ENCODE data around the gene PATL1.

The PATL1 gene

DNA sequence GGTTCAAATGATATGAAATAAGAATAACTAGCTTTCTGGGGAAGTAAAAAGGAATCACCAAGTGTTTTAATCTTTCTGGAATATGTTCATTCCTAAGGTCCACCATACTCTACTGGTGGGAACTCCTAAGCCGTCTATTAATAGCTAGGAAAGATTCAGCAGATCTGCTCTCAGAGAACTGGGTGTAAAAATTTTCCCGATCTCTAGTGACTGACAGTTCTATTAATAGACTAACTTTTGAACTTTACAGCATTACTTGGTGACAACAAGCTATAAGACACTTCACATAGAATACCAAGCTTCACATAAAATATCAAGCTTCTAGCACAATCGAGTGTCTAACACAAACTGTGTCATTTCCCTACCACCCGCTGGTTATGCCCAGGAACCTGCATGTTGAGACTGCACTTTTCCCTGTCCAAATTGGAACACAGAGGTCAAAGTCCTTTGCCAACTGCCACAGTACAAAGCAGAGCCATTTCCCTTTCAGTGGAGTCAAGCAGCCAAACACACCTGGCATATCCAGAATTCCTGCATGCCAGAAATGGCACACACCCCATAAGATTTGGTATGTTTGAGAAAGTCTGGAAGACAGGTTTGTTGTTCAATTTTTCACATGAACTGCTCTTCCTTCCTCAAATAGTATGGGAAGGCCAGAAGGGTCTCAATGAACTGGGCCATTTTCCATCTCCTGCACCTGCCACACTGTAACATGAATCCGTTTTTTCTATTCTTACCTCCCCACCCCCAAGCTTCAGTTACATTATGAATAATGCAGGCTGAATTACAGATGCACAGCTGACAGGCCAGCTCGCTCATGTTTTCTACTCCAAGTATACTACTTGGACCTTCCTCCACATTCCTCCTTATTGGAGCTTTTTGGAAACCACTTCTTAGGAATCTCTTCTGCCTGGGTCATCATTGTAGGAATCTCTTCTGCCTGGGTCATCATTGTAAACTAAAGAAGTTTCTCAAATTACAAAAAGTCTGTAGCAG, 57.0 kb downstream of the PATL1 start:
- H3K4me3 ChIP-seq (replicated peaks; ENCODE audit: insufficient read depth, low read length): no peak overlapping the region
- TF ChIP-seq POLR2AphosphoS5 (IDR thresholded peaks at IDR 0.05; ENCODE audit: low read depth) (no peak), SPI1 (IDR thresholded peaks at IDR 0.05; ENCODE audit: borderline replicate concordance, low read depth) (no peak), GABPA (IDR thresholded peaks at IDR 0.05; ENCODE audit: low read depth) (no peak)
- TF ChIP-seq, protein P1, sequence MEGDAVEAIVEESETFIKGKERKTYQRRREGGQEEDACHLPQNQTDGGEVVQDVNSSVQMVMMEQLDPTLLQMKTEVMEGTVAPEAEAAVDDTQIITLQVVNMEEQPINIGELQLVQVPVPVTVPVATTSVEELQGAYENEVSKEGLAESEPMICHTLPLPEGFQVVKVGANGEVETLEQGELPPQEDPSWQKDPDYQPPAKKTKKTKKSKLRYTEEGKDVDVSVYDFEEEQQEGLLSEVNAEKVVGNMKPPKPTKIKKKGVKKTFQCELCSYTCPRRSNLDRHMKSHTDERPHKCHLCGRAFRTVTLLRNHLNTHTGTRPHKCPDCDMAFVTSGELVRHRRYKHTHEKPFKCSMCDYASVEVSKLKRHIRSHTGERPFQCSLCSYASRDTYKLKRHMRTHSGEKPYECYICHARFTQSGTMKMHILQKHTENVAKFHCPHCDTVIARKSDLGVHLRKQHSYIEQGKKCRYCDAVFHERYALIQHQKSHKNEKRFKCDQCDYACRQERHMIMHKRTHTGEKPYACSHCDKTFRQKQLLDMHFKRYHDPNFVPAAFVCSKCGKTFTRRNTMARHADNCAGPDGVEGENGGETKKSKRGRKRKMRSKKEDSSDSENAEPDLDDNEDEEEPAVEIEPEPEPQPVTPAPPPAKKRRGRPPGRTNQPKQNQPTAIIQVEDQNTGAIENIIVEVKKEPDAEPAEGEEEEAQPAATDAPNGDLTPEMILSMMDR (IDR thresholded peaks at IDR 0.05; ENCODE audit: insufficient read depth, low read length): no peak
- TF ChIP-seq, protein P2, sequence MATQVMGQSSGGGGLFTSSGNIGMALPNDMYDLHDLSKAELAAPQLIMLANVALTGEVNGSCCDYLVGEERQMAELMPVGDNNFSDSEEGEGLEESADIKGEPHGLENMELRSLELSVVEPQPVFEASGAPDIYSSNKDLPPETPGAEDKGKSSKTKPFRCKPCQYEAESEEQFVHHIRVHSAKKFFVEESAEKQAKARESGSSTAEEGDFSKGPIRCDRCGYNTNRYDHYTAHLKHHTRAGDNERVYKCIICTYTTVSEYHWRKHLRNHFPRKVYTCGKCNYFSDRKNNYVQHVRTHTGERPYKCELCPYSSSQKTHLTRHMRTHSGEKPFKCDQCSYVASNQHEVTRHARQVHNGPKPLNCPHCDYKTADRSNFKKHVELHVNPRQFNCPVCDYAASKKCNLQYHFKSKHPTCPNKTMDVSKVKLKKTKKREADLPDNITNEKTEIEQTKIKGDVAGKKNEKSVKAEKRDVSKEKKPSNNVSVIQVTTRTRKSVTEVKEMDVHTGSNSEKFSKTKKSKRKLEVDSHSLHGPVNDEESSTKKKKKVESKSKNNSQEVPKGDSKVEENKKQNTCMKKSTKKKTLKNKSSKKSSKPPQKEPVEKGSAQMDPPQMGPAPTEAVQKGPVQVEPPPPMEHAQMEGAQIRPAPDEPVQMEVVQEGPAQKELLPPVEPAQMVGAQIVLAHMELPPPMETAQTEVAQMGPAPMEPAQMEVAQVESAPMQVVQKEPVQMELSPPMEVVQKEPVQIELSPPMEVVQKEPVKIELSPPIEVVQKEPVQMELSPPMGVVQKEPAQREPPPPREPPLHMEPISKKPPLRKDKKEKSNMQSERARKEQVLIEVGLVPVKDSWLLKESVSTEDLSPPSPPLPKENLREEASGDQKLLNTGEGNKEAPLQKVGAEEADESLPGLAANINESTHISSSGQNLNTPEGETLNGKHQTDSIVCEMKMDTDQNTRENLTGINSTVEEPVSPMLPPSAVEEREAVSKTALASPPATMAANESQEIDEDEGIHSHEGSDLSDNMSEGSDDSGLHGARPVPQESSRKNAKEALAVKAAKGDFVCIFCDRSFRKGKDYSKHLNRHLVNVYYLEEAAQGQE (IDR thresholded peaks at IDR 0.05; ENCODE audit: insufficient replicate concordance, low read depth): no peak
- no peaks in the 10 kb centered on the region for H3K27me3 ChIP-seq (ENCODE audit: insufficient read depth, poor library complexity, severe bottlenecking)
- no peak for DNase-seq (ENCODE audit: low read depth in 1 of 2, low spot score in 1 of 2)
- H3K27ac ChIP-seq (replicated peaks): no peak overlapping the region

DNA sequence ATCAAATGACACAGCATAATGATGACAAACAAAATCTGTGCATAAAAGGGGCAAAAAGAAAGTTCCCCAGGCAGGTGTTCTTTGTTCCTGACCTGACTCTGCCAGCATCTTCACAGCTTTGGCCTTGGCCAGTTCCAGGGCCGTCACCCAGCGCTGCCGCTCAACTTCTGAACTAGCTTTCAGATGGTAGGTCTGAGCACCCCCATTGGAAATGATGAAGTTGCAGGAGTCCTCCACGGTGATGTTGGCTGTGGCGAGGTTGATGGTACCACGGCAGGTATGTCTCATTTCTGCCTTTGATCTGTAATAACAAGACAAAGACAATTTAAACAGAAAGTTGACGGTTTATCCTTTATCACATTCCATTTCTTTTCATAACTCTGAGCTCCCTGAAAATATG, 58.5 kb downstream of the PATL1 start:
- Histone ChIP-seq H3K27me3 (ENCODE audit: insufficient read depth, poor library complexity, severe bottlenecking) (no peaks in the 10 kb centered on the region), H3K27ac (replicated peaks) (no peak overlapping the region), H3K4me3 (replicated peaks; ENCODE audit: insufficient read depth, low read length) (no peak overlapping the region)
- DNase-seq (ENCODE audit: low read depth in 1 of 2, low spot score in 1 of 2): no peak
- TF ChIP-seq GABPA (IDR thresholded peaks at IDR 0.05; ENCODE audit: low read depth) (no peak), POLR2AphosphoS5 (IDR thresholded peaks at IDR 0.05; ENCODE audit: low read depth) (no peak), SPI1 (IDR thresholded peaks at IDR 0.05; ENCODE audit: borderline replicate concordance, low read depth) (no peak)
- TF ChIP-seq, protein P1 (IDR thresholded peaks at IDR 0.05; ENCODE audit: insufficient read depth, low read length): no peak
- TF ChIP-seq, protein P2 (IDR thresholded peaks at IDR 0.05; ENCODE audit: insufficient replicate concordance, low read depth): no peak

DNA sequence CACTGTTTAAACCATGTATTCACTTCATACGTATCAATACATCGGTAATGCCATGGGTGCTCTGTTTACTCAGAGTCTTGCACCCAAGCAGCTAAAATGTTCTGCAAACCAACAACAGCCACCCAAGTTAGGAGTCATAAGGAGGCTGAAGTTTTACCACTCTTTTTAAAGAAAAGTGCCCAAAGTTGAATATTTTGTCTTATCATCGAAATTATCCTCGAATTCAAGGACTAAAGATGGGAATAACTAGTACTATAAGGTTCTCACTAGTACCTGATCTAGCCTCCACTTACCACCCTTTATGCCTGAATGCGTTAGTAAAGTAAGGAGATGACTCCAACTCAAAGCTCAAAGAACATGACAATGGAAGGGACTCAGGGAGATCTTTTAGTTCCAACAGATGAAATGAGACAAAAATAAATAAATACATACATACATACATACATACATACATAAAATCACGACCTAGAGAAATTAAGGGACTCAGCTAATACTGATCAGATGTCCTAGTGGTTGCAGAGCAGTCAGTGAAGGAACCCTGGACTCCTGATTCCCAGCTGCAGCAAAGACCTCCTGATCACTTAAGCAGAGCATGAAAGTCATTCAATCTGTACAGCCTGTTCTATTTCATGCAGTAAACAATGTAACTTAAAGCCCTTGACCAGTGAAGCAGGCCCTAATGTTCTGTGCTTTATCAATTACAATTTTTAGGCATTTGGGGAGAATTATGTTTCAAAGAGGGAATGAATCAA, 61.0 kb downstream of the PATL1 start:
- no peak for TF ChIP-seq GABPA (IDR thresholded peaks at IDR 0.05; ENCODE audit: low read depth)
- no peak for DNase-seq (ENCODE audit: low read depth in 1 of 2, low spot score in 1 of 2)

DNA sequence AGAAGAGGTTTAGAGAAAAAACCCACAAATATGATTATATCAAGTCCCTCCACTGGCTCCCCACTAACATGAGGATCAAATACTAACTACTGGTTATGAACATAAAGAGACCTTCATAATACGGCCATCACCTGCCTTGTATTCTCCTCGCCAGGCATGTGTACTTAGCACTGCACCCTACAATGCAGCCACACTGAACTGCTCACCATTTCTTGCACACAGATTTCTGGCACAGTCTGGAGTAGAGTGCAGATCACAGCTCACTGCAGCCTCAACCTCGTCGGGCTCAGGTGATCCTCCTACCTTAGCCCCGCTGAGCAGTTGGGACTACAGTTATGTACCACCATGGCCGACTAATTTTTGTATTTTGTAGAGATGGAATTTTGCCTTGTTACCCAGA, 66.4 kb downstream of the PATL1 start:
- no peaks in the 10 kb centered on the region for H3K27me3 ChIP-seq (ENCODE audit: insufficient read depth, poor library complexity, severe bottlenecking)
- H3K27ac ChIP-seq (replicated peaks): no peak overlapping the region
- DNase-seq (ENCODE audit: low read depth in 1 of 2, low spot score in 1 of 2): no peak
- TF ChIP-seq GABPA (IDR thresholded peaks at IDR 0.05; ENCODE audit: low read depth): no peak
- TF ChIP-seq, protein P1 (IDR thresholded peaks at IDR 0.05; ENCODE audit: insufficient read depth, low read length): no peak
- TF ChIP-seq, protein P2 (IDR thresholded peaks at IDR 0.05; ENCODE audit: insufficient replicate concordance, low read depth): no peak
- TF ChIP-seq POLR2AphosphoS5 (IDR thresholded peaks at IDR 0.05; ENCODE audit: low read depth): no peak
- TF ChIP-seq SPI1 (IDR thresholded peaks at IDR 0.05; ENCODE audit: borderline replicate concordance, low read depth): no peak
- no peak overlapping the region for H3K4me3 ChIP-seq (replicated peaks; ENCODE audit: insufficient read depth, low read length)

More for the DNA sequence above, 61.0 kb downstream of the PATL1 start:
- no peak overlapping the region for H3K27ac ChIP-seq (replicated peaks)
- no peaks in the 10 kb centered on the region for H3K27me3 ChIP-seq (ENCODE audit: insufficient read depth, poor library complexity, severe bottlenecking)
- no peak overlapping the region for H3K4me3 ChIP-seq (replicated peaks; ENCODE audit: insufficient read depth, low read length)

Measured in HL-60 (cell line).